SH-SY5Y (cell line): ENCODE measurements around the gene IFNL1.

ENCODE experiments used
- GATA2 ChIP-seq: IDR thresholded peaks from 2 replicates; pipeline ENCODE4 v1.6.1; 2011; ENCODE audit warnings: mild to moderate bottlenecking, low read depth, low read length
- GATA3 ChIP-seq: IDR thresholded peaks from 2 replicates; pipeline ENCODE4 v1.6.1; 2011; ENCODE audit warnings: low read depth, mild to moderate bottlenecking, low read length, moderate library complexity

- TF ChIP-seq GATA2 (no peak), GATA3 (no peak)
Measured at GRCh38 chr19:39251846-39252245, 44.4 kb upstream of the IFNL1 start.
